Esophagus (tissue), 2 donors: ENCODE results near the gene NPIPA3. TPM values are rescaled to one million over a fixed set of nuclear protein-coding genes. Genes with fewer than 3 reads are reported as not detected.
"Not testable (repeated sequence)": the region's sequence is repeated elsewhere in the genome, so short reads cannot be mapped to it uniquely, and the experiment has no call there.

Experiments
- H3K27ac ChIP-seq, 2 donors: one replicate each; pipeline ENCODE4 v1.5.1; 2013; ENCODE audit warnings: low read depth in 2 of 2, mild to moderate bottlenecking in 2 of 2, inconsistent platforms in 1 of 2, low read length in 1 of 2, moderate library complexity in 1 of 2
- H3K27me3 ChIP-seq, 2 donors: one replicate each; pipeline ENCODE4 v1.6.1; 2013; ENCODE audit warnings: low read length in 2 of 2, control low read depth in 1 of 2, mild to moderate bottlenecking in 1 of 2; ENCODE audit not compliant: insufficient read depth in 2 of 2, control insufficient read depth in 1 of 2
- H3K36me3 ChIP-seq, 2 donors: one replicate each; pipeline ENCODE4 v1.6.1; 2013; ENCODE audit warnings: low read length in 1 of 2; ENCODE audit not compliant: control insufficient read depth in 2 of 2, insufficient read depth in 2 of 2
- H3K4me1 ChIP-seq, 2 donors: one replicate each; pipeline ENCODE4 v1.6.1; 2013; ENCODE audit warnings: low read length in 1 of 2; ENCODE audit not compliant: control insufficient read depth in 2 of 2, insufficient read depth in 2 of 2
- H3K4me3 ChIP-seq, 2 donors: one replicate each; pipeline ENCODE4 v1.5.1; 2013; ENCODE audit warnings: low read length in 2 of 2, mild to moderate bottlenecking in 2 of 2, low read depth in 1 of 2, moderate library complexity in 1 of 2
- H3K9me3 ChIP-seq, 2 donors: one replicate each; pipeline ENCODE4 v1.6.1; 2013; ENCODE audit warnings: mild to moderate bottlenecking in 2 of 2, low read depth in 1 of 2, low read length in 1 of 2, moderate library complexity in 1 of 2; ENCODE audit not compliant: control insufficient read depth in 2 of 2, insufficient read depth in 1 of 2
- WGBS, 2 donors: extraction: QIAGEN DNeasy Blood & Tissue Kit; methylation state at CpG; one replicate each; pipeline ENCODE4 v1.1.7; 2013; 5-methylcytosine and 5-hydroxymethylcytosine counted together
- polyA plus RNA-seq, 2 donors: library from polyadenylated mRNA; stranded (reverse); fragments of 200-250 nt; gene quantifications; one replicate each; pipeline ENCODE4 v1.2.3, GENCODE V29; 2013
- donor health status: healthy with polysubstance abuse.
- donor health status: Bipolar disorder and iron deficiency.

Gene NPIPA3
- polyA plus RNA-seq, 2 donors: 1.0 to 2.3 TPM

DNA sequence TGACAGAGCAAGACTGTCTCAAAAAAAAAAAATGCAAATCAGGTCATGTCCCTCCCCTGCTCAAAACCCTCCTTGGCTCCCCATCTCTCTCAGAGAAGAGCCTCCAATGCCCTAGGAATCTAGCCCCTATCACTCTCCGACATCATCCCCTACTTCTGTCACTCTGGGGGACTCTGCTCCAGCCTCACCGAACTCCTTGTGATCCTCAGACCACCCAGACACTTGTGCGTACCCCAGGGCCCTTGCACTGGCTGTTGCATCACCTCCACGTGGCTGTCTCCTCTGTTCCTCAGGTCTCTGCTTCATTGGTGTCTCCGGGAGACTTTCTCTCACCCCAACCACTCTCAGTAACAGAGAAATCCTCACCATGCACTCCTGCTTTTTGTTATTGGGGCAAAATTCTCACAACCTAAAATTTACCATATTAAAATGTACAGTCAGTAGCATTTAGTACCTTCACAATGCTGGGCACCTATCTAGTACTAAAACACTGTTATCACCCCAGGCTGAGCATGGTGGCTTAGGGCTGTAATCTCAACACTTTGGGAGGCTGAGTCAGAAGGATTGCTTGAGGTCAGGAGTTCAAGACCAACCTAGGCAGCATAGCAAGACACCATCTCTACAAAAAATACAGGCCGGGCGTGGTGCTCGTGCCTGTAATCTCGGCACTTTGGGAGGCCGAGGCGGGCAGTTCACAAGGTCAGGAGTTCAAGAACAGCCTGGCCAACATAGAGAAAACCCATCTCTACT lies 24.3 kb upstream of the NPIPA3 start:
- H3K36me3 ChIP-seq: no peaks in the 10 kb centered on the region
- no peak overlapping the region for H3K27ac ChIP-seq
- 81% methylated on average over 11 of the region's 11 CpGs for WGBS, 2 donors
- no peaks in the 10 kb centered on the region for H3K4me1 ChIP-seq
- H3K4me3 ChIP-seq: no peak overlapping the region
- peaks cover 0 to 2% of the 10 kb centered on the region in 2 donors for H3K9me3 ChIP-seq
- no peaks in the 10 kb centered on the region for H3K27me3 ChIP-seq

DNA sequence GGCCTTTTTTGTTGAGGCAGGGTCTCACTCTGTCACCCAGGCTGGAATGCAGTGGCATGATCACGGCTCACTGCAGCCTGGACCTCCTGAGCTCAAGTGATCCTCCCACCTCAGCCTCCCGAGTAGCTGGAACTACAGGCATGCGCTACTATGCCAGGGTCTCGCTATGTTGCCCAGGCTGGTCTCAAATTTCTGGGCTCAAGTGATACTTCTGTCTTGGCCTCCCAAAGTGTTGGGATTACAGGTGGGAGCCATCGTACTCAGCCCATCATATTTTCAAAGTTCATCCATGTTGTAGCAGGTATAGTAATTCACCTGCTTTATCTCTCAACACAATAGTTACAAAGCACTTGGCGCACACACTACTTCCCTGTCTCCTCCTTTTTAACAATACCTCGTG lies 22.8 kb upstream of the NPIPA3 start:
- not testable (repeated sequence) for H3K4me1 ChIP-seq, H3K9me3 ChIP-seq, H3K27me3 ChIP-seq, H3K27ac ChIP-seq, H3K36me3 ChIP-seq, H3K4me3 ChIP-seq
- 86% methylated on average over 7 of the region's 7 CpGs for WGBS, 2 donors

DNA sequence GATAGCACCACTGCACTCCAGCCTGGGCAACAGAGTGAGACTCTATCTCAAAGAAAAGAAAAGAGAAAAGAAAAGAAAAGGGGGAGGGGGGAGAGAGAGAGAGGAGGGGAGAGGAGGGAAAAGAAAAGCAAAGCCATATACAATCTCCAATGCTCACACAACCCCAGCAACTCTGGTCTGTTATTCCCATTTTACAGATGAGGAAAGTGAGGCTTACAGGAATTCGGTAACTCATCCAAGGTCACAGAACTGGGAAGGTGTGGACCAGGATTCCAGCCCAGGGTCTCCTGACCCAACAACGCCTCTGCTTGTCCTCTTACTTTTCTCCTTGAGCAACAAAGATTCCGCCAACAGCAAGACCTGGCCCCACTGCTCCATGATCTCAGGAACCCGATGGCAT lies 22.1 kb upstream of the NPIPA3 start:
- H3K36me3 ChIP-seq: no peaks in the 10 kb centered on the region
- peaks cover 0 to 2% of the 10 kb centered on the region in 2 donors for H3K9me3 ChIP-seq
- no peak overlapping the region for H3K4me3 ChIP-seq
- H3K4me1 ChIP-seq: no peaks in the 10 kb centered on the region
- H3K27me3 ChIP-seq: no peaks in the 10 kb centered on the region
- 94 to 95% methylated on average over 4 of the region's 4 CpGs for WGBS, 2 donors
- H3K27ac ChIP-seq: no peak overlapping the region

DNA sequence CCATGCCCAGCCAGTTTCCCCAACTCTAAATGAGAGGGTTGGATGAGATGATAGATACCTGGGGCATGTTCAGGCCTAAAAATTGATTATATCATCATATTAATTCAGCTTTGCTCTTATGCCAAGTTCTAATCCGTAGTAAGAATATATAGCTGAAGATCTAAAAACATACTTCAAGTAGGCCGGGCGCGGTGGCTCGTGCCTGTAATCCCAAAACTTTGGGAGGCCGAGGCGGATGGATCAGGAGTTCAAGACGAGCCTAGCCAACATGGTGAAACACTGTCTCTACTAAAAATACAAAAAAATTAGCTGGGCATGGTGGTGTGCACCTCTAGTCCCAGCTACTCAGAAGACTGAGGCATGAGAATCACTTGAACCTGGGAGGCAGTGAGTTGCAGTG lies 21.1 kb upstream of the NPIPA3 start:
- no peaks in the 10 kb centered on the region for H3K4me1 ChIP-seq
- H3K9me3 ChIP-seq: peaks cover 0 to 2% of the 10 kb centered on the region in 2 donors
- no peak overlapping the region for H3K27ac ChIP-seq
- H3K4me3 ChIP-seq: no peak overlapping the region
- no peaks in the 10 kb centered on the region for H3K27me3 ChIP-seq
- 71 to 78% methylated on average over 8 of the region's 8 CpGs for WGBS, 2 donors
- no peaks in the 10 kb centered on the region for H3K36me3 ChIP-seq

DNA sequence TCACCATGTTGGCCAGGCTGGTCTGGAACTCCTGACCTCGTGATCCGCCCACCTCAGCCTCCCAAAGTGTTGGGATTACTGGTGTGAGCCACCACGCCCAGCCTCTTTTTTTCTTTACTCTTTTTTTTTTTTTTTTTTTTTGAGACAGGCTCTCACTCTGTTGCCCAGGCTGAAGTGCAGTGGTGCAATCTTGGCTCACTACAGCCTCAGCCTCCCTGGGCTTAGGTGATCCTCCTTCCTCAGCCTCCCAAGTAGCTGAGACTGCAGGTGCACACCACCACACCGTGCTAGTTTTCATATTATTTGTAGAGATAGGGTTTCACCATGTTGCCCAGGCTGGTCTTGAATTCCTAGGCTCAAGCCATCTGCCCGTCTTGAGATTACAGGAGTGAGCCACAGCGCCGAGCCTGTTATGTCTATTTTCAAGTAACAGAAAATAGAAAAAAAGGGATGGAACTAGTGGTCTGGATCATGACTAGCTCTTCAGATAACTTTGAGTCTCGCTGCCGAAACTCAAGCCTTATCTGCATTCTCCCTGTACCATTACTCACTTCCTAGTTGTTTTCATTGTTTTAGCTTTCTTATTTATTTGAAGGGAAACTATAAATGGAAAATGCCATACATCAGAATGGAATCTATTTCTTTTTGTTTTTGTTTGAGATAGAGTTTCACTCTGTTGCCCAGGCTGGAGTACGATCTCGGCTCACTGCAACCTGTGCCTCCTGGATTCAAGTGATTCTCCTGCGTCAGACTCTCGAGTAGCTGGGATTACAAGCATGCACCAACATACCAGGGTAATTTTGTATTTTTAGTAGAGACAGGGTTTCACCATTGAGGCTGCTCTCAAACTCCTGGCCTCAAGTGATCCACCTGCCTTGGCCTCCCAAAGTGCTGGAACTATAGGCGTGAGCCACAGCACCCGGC lies 17.1 kb upstream of the NPIPA3 start:
- 80 to 83% methylated on average over 15 of the region's 15 CpGs for WGBS, 2 donors
- H3K27me3 ChIP-seq, H3K4me3 ChIP-seq, H3K36me3 ChIP-seq, H3K27ac ChIP-seq, H3K9me3 ChIP-seq, H3K4me1 ChIP-seq: not testable (repeated sequence)

DNA sequence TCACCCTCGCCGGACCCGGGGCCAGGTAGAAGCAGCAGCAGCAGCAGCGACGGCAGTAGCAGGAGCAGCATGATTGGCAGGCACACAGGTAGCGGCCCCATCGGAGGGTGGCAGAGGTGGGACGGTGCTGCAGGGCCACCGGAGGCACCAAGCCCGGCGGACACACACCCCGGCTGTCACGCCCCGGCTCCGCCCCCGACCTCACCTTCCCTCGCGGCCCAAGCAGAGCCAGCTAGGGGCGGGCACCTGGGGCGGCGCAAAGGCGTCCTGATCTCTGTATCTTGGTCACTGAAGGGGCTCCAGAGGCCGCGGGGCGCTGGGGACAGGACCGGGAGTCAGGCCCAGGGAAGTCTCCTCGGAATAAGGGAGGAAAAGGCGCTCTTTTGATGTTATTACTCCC lies 9.1 kb upstream of the NPIPA3 start, which contains the start of gene PLA2G10:
PLA2G10 (minus strand) TSS at position 180 of the 400 bp plus-strand sequence; CDS start at position 101, 79 bp downstream.
- WGBS, 2 donors: no CpG with 5 or more reads among the region's 28 CpGs
- not testable (repeated sequence) for H3K9me3 ChIP-seq, H3K4me1 ChIP-seq, H3K27me3 ChIP-seq, H3K4me3 ChIP-seq, H3K27ac ChIP-seq, H3K36me3 ChIP-seq

DNA sequence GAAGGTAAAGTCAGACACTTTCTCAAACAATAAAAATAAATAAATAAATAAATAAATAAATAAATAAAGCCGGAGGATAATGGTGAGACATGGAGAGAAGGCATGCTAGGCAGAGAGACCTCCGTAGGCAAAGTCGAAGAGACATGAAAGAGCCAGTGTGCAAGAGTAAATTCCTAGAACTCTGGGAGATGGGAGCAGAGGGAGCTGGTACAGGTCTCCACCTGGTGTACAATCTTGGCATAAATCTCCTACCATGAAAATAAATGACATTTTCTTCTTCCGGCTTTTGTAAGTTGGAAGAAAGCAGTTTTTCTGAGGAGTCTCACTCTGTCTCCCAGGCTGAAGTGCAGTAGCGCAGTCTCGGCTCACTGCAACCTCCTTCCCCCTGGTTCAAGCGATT lies 1.4 kb upstream of the NPIPA3 start:
- not testable (repeated sequence) for H3K4me3 ChIP-seq, H3K9me3 ChIP-seq
- WGBS, 2 donors: 25 to 36% methylated on average over 1 to 2 of the region's 7 CpGs

DNA sequence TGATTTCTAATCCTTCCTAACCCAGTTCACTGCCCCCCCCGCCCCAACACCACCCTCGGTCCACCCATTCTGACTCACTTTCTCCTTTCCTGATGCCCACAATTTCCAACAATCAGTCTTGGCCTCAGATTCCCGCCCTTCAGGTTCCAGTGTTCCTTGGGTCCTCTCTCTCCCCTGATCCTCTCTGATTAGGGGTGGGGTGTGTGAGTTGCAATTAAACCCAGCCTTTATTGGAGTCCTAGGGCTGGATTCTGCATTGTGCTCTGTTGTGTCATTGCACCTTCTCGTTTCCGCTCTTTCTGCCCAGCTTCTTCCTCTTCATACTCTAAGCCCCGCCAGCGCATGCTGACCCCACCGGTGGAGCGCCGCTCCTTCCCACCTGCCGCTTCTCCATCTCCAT lies 539 bp upstream of the NPIPA3 start:
- no CpG with 5 or more reads among the region's 11 CpGs for WGBS, 2 donors
- not testable (repeated sequence) for H3K36me3 ChIP-seq, H3K4me1 ChIP-seq, H3K27ac ChIP-seq, H3K27me3 ChIP-seq, H3K4me3 ChIP-seq, H3K9me3 ChIP-seq

More for the DNA sequence above, 1.4 kb upstream of the NPIPA3 start:
- H3K36me3 ChIP-seq, H3K27ac ChIP-seq, H3K4me1 ChIP-seq, H3K27me3 ChIP-seq: not testable (repeated sequence)

DNA sequence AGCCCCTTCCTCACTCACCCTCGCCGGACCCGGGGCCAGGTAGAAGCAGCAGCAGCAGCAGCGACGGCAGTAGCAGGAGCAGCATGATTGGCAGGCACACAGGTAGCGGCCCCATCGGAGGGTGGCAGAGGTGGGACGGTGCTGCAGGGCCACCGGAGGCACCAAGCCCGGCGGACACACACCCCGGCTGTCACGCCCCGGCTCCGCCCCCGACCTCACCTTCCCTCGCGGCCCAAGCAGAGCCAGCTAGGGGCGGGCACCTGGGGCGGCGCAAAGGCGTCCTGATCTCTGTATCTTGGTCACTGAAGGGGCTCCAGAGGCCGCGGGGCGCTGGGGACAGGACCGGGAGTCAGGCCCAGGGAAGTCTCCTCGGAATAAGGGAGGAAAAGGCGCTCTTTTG lies 30.0 kb downstream of the NPIPA3 start:
- H3K4me1 ChIP-seq, H3K36me3 ChIP-seq, H3K27me3 ChIP-seq, H3K4me3 ChIP-seq, H3K27ac ChIP-seq, H3K9me3 ChIP-seq: not testable (repeated sequence)
- no CpG with 5 or more reads among the region's 28 CpGs for WGBS, 2 donors
